Kidney epithelial cell (primary cell): ENCODE data around the gene NUP205. TPM values are rescaled to one million over a fixed set of nuclear protein-coding genes. Genes with fewer than 3 reads are reported as not detected.
"Not testable (repeated sequence)": the region's sequence is repeated elsewhere in the genome, so short reads cannot be mapped to it uniquely, and the experiment has no call there.

ENCODE experiments used
- DNase-seq: peaks from one replicate; pipeline ENCODE4 v3.0.0-alpha.2; 2010; ENCODE audit warnings: low read depth
- H3K27me3 ChIP-seq: 2 replicates; pipeline ENCODE4 v1.6.0; 2011; ENCODE audit warnings: low read length; ENCODE audit not compliant: control insufficient read depth, insufficient read depth
- H3K36me3 ChIP-seq: 2 replicates; pipeline ENCODE4 v1.5.1; 2011; ENCODE audit warnings: low read length; ENCODE audit not compliant: control insufficient read depth, insufficient read depth
- H3K4me3 ChIP-seq: 2 replicates; pipeline ENCODE4 v1.5.1; 2011; ENCODE audit warnings: low read depth, mild to moderate bottlenecking, control low read depth, low read length
- total RNA-seq: library from RNA; depleted of rRNA; stranded (reverse); fragments of >200 nt; gene quantifications from 2 replicates; pipeline ENCODE4 v1.2.3, GENCODE V29; 2015
- TF ChIP-seq, protein P1 (sequence below): IDR thresholded peaks from 2 replicates; pipeline ENCODE4 v1.5.1; 2011; ENCODE audit warnings: mild to moderate bottlenecking, moderate library complexity, low read length, control low read depth, inconsistent platforms; ENCODE audit not compliant: insufficient read depth, poor library complexity, severe bottlenecking

The NUP205 gene
- total RNA-seq, 1 donor from 2014 or later = 58.1 TPM

DNA sequence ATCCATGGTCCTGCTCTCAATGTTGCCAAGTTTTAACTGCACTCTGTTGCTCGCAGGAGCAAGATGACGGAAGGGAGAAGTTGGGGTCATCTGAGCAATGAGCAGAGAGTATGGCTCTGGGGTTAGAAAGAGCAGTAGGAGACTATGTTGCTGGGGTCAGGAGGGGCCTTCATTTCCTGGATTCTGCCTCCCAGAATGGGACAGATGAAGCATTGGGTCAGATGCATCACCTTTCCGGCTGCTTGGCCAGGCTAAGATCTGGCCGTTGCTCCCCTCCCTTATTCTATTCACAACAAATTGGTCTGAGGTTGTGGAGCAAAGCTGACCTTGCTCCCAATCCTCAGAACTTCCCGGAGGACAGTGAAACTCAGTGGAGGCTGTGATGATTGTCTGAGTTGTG lies 127.0 kb downstream of the NUP205 start:
- H3K4me3 ChIP-seq = no peak overlapping the region
- TF ChIP-seq, protein P1, sequence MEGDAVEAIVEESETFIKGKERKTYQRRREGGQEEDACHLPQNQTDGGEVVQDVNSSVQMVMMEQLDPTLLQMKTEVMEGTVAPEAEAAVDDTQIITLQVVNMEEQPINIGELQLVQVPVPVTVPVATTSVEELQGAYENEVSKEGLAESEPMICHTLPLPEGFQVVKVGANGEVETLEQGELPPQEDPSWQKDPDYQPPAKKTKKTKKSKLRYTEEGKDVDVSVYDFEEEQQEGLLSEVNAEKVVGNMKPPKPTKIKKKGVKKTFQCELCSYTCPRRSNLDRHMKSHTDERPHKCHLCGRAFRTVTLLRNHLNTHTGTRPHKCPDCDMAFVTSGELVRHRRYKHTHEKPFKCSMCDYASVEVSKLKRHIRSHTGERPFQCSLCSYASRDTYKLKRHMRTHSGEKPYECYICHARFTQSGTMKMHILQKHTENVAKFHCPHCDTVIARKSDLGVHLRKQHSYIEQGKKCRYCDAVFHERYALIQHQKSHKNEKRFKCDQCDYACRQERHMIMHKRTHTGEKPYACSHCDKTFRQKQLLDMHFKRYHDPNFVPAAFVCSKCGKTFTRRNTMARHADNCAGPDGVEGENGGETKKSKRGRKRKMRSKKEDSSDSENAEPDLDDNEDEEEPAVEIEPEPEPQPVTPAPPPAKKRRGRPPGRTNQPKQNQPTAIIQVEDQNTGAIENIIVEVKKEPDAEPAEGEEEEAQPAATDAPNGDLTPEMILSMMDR = no peak
- DNase-seq = no peak
- no peaks in the 10 kb centered on the region for H3K27me3 ChIP-seq
- H3K36me3 ChIP-seq = no peaks in the 10 kb centered on the region

DNA sequence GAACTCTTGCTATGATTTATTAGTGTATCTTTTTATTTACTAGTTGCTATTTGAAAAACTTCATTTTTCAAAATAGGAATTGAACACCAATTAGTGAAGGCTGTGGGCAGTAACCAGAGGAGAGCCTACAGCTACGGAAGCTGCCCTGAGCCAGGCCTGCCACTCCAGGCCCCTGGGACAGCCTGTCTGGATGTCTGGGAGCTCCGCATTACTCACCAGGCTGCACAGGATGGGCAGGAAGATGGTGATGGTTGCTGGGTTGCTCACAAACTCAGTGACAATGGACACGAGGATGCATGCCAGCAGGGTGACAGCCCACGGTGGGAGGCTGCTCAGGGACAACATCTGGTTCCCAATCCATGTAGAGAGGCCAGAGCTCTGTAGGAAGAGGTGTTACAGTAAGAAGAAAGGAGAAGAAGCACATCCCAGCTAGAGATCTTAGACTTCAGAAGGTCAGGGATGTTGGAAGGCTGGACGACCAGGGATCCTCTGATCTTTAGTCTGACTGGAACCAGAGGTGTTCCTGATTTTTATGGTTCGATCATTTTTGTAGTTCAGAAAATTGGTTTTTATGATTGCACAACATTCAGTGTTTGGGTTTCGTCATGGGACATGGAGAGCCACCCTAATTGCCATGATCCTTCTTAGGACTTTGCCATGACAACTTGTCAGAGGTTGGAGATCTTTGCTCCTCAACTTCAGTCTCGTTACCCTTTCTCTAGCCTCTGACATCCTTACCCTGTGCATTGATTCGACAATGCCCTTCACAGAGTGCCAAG lies 127.8 kb downstream of the NUP205 start:
- Histone ChIP-seq H3K4me3 (no peak overlapping the region), H3K27me3 (no peaks in the 10 kb centered on the region), H3K36me3 (no peaks in the 10 kb centered on the region)
- TF ChIP-seq, protein P1 = no peak
- no peak for DNase-seq

DNA sequence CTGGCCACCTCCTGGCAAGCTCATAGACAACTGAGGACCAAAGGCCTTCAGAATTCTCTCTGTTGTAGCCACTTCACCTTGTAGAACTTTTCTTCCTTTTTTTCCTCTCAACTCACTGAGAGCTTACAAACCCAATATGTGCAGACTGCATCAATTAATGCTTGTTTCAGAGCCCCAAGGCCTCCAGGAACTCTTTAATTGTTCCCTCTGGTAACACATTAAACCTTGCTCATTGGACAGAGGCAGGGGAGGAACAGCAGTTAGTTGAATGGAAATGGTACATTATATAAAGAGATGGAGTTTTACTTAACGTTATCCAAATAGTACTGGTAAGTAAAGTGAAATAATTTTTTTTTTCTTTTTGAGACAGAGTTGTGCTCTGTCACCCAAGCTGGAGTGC lies 129.7 kb downstream of the NUP205 start:
- TF ChIP-seq, protein P1 = no peak
- Histone ChIP-seq H3K36me3 (no peaks in the 10 kb centered on the region), H3K27me3 (no peaks in the 10 kb centered on the region), H3K4me3 (no peak overlapping the region)
- no peak for DNase-seq

DNA sequence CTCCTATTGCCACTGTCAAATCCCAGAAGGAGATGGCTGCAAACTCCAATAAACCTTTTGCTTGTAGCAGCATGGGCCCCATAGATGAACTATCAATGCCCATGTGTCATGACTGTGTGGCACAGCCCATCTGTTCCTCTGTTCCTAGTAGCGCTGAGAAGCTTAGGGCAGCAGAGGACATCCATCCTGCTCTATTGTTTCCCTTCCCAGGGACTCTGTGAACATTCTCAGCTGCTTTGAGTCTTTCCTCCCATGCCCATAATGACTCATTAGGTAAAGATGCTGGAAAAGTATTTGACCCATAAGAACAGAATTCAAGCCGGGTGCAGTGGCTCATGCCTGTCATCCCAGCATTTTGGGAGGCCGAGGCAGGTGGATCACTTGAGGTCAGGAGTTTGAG lies 132.8 kb downstream of the NUP205 start:
- H3K27me3 ChIP-seq = no peaks in the 10 kb centered on the region
- no peak overlapping the region for H3K4me3 ChIP-seq
- H3K36me3 ChIP-seq = no peaks in the 10 kb centered on the region
- DNase-seq = no peak
- TF ChIP-seq, protein P1 = no peak

DNA sequence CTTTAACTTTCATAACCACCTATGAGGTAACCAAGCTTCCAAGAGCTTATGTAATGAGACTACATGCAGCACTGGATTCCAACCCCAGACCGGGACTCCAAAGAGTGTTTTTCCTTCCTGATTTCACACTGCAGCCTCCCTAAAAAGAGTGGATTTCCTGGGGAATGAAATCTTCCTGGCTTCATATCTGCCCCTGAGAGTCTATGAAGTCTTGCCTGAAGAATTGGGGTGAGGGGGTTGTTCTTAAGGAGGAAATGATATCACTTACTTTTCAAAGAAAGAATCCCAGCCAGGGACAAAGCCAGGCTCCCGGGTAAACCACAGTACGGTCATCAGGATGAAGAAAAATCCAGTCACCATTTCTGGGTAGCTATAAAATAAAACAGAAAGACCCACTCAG lies 134.3 kb downstream of the NUP205 start:
- no peak for DNase-seq
- Histone ChIP-seq H3K27me3 (no peaks in the 10 kb centered on the region), H3K36me3 (no peaks in the 10 kb centered on the region), H3K4me3 (no peak overlapping the region)
- TF ChIP-seq, protein P1 = no peak

DNA sequence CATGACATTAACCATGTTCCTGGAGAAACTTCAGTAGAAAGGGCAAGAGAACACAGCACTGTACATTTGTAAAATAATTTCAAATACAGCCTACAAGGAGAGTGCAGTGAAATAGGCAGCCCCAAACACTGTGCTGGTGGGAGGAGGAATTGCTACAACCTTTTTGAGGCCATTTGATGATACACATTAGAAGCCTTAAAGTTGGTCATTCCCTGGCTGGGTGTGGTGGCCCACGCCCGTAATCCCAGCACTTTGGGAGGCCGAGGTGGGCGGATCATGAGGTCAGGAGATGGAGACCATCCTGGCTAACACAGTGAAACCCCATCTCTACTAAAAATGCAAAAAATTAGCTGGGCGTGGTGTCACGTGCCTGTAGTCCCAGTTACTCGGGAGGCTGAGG lies 134.9 kb downstream of the NUP205 start:
- DNase-seq, H3K27me3 ChIP-seq, H3K36me3 ChIP-seq, H3K4me3 ChIP-seq: not testable (repeated sequence)
